ENCODE measurements around the gene GRM8. TPM values are rescaled to one million over a fixed set of nuclear protein-coding genes. Genes with fewer than 3 reads are reported as not detected.

The GRM8 gene
- total RNA-seq, 1 experiment from 2014 or later: not detected

- Histone ChIP-seq H3K79me2 (ENCODE audit: low read length) (no peaks in the 10 kb centered on the region), H3K27me3 (ENCODE audit: low read length) (peaks cover 72% of the 10 kb centered on the region), H3K36me3 (ENCODE audit: low read depth, low read length) (no peaks in the 10 kb centered on the region), H4K20me1 (ENCODE audit: low read length) (no peaks in the 10 kb centered on the region), H2AFZ (ENCODE audit: low read length) (no peak overlapping the region), H3K4me1 (ENCODE audit: insufficient read depth, low read length) (peaks cover 13% of the 10 kb centered on the region), H3K4me3 (ENCODE audit: low read length) (no peak overlapping the region), H3F3A (ENCODE audit: low read length, unreplicated experiment) (no peaks in the 10 kb centered on the region), H3K9me3 (ENCODE audit: low read length) (no peaks in the 10 kb centered on the region), H3K9me2 (replicated peaks; ENCODE audit: low read length) (no peaks in the 10 kb centered on the region), H3K9ac (ENCODE audit: low read length) (no peak overlapping the region), H3K4me2 (ENCODE audit: low read length) (no peak overlapping the region), H3K27ac (ENCODE audit: low read length) (no peak overlapping the region)
- ChIA-PET POLR2A (ENCODE audit: unreplicated experiment) (no interaction called here), CTCF (interaction anchor here (0.6 to 1.1 kb wide), 3 partner anchors 68 to 264 kb away, joined by 3 to 6 read pairs (median 3); no protein-coding TSS in a partner anchor)
- no TSS peak for BruUV-seq (replicated peaks)
- DNase-seq (peak; percentile 13), ATAC-seq (no peak)
- TF ChIP-seq EZH2 (IDR thresholded peaks at IDR 0.05; ENCODE audit: low read length, unreplicated experiment): no peak
- no peak for TF ChIP-seq EZH2phosphoT487 (IDR thresholded peaks at IDR 0.05; ENCODE audit: borderline replicate concordance, low read length)
- intact Hi-C loops (cut with micrococcal nuclease): loop anchor here (1.0 to 5.0 kb wide), 3 partner anchors 142 to 264 kb away; partner anchors contain the start of gene ZNF800
These were observed 2.3 kb downstream of the GRM8 start for GRCh38 chr7:127250312-127251035.

GRCh38 chr7:127245607-127246006 is 7.1 kb downstream of the GRM8 start:
- no peak overlapping the region for H3K4me3 ChIP-seq (ENCODE audit: low read length)
- ATAC-seq: no peak
- ChIA-PET POLR2A (ENCODE audit: unreplicated experiment) (no interaction called here), CTCF (no interaction called here)
- H4K20me1 ChIP-seq (ENCODE audit: low read length): no peaks in the 10 kb centered on the region
- intact Hi-C loops (cut with micrococcal nuclease): no loop called here
- no peaks in the 10 kb centered on the region for H3K9me2 ChIP-seq (replicated peaks; ENCODE audit: low read length)
- no peak overlapping the region for H2AFZ ChIP-seq (ENCODE audit: low read length)
- no peak for DNase-seq
- H3K9ac ChIP-seq (ENCODE audit: low read length): no peak overlapping the region
- TF ChIP-seq CTCF (conservative IDR thresholded peaks at IDR 0.05; ENCODE audit: low read depth, low read length) (no peak), EZH2 (IDR thresholded peaks at IDR 0.05; ENCODE audit: low read length, unreplicated experiment) (no peak), EZH2phosphoT487 (IDR thresholded peaks at IDR 0.05; ENCODE audit: borderline replicate concordance, low read length) (no peak)
- no peaks in the 10 kb centered on the region for H3K36me3 ChIP-seq (ENCODE audit: low read depth, low read length)
- no peak overlapping the region for H3K27ac ChIP-seq (ENCODE audit: low read length)
- BruUV-seq (replicated peaks): no TSS peak
- H3K4me2 ChIP-seq (ENCODE audit: low read length): no peak overlapping the region
- H3K27me3 ChIP-seq (ENCODE audit: low read length): peaks cover 90% of the 10 kb centered on the region
- no peaks in the 10 kb centered on the region for H3K9me3 ChIP-seq (ENCODE audit: low read length)
- H3K4me1 ChIP-seq (ENCODE audit: insufficient read depth, low read length): no peaks in the 10 kb centered on the region
- no peaks in the 10 kb centered on the region for H3F3A ChIP-seq (ENCODE audit: low read length, unreplicated experiment)
- no peaks in the 10 kb centered on the region for H3K79me2 ChIP-seq (ENCODE audit: low read length)

GRCh38 chr7:127245002-127245401 is 7.7 kb downstream of the GRM8 start:
- Histone ChIP-seq H3K27ac (ENCODE audit: low read length) (no peak overlapping the region), H3F3A (ENCODE audit: low read length, unreplicated experiment) (no peaks in the 10 kb centered on the region), H3K4me1 (ENCODE audit: insufficient read depth, low read length) (no peaks in the 10 kb centered on the region), H3K36me3 (ENCODE audit: low read depth, low read length) (no peaks in the 10 kb centered on the region), H3K9ac (ENCODE audit: low read length) (no peak overlapping the region), H3K4me2 (ENCODE audit: low read length) (no peak overlapping the region), H4K20me1 (ENCODE audit: low read length) (no peaks in the 10 kb centered on the region), H3K4me3 (ENCODE audit: low read length) (no peak overlapping the region), H3K9me2 (replicated peaks; ENCODE audit: low read length) (no peaks in the 10 kb centered on the region), H2AFZ (ENCODE audit: low read length) (no peak overlapping the region), H3K9me3 (ENCODE audit: low read length) (no peaks in the 10 kb centered on the region), H3K79me2 (ENCODE audit: low read length) (no peaks in the 10 kb centered on the region), H3K27me3 (ENCODE audit: low read length) (peaks cover 87% of the 10 kb centered on the region)
- no TSS peak for BruUV-seq (replicated peaks)
- TF ChIP-seq EZH2 (IDR thresholded peaks at IDR 0.05; ENCODE audit: low read length, unreplicated experiment) (no peak), CTCF (conservative IDR thresholded peaks at IDR 0.05; ENCODE audit: low read depth, low read length) (no peak), EZH2phosphoT487 (IDR thresholded peaks at IDR 0.05; ENCODE audit: borderline replicate concordance, low read length) (no peak)
- ChIA-PET CTCF (no interaction called here), POLR2A (ENCODE audit: unreplicated experiment) (no interaction called here)
- no peak for ATAC-seq
- no peak for DNase-seq
- intact Hi-C loops (cut with micrococcal nuclease): no loop called here

All from PC-3 (cell line).